Sciatic nerve (tissue), 2 donors: ENCODE results near the gene USP30. TPM values are rescaled to one million over a fixed set of nuclear protein-coding genes. Genes with fewer than 3 reads are reported as not detected.
"Not testable (repeated sequence)": the region's sequence is repeated elsewhere in the genome, so short reads cannot be mapped to it uniquely, and the experiment has no call there.

Experiments
- ATAC-seq: fragments of 200-7000 bp; cut with Tn5 transposase; one replicate; pipeline ENCODE4 v1.9.1; 2020; ENCODE audit warnings: mild to moderate bottlenecking, moderate library complexity
- DNase-seq: peaks from one replicate; pipeline ENCODE4 v3.0.0-alpha.2; 2020; ENCODE audit warnings: low spot score
- intact Hi-C: fragments of 100-400 bp; cut with DNase I; formaldehyde crosslinking; loops from one replicate; pipeline ENCODE4 v1.14.2; 2022
- total RNA-seq: library from RNA; stranded (reverse); fragmentation: NEBNext Ultra II Directional; extraction: Animal tissue kit (Norgen Biotek cat#: 25700); gene quantifications from one replicate; pipeline ENCODE4 v1.2.1, GENCODE V29; 2021
- donor health status: DM: no; HTN: no; CAD: no.
- donor health status: DM: no; HTN: no; CAD: no.

Gene USP30
- total RNA-seq, 1 donor from 2014 or later, result 19.2 TPM

DNA sequence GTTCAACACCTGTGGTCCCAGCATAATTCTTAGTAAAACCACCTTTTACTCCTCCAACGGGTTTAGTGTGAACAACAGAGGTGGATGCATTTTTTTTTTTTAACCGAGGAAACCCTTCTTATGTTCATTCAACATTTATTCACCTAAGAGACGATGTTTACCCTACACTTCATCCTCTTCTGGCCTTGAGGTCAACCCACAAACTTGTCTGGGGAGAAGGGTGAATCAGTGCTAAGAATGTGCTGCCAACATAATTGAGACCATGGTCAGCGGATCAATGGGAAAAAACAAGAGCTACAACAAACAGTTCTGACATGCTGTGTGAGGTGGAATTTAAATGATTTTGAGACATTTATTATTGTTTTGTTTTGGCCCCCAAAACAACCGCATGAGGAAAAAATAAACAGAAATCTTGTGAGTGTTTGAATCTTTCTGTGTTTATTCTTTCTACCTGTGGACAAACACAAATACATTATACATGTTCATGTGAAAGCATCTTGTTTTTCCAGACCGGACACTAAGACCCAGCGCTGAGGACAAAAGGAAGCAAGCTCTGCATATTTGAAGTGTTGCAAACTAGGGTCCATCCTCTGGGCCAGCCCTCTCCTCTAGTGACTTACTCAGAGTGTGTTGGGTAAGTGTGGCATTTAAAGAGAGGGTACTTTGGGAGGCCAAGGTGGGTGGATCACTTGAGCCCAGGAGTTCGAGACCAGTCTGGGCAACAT lies 5.1 kb upstream of the USP30 start:
- no peak for DNase-seq
- no peak for ATAC-seq
- intact Hi-C loops, result no loop called here

DNA sequence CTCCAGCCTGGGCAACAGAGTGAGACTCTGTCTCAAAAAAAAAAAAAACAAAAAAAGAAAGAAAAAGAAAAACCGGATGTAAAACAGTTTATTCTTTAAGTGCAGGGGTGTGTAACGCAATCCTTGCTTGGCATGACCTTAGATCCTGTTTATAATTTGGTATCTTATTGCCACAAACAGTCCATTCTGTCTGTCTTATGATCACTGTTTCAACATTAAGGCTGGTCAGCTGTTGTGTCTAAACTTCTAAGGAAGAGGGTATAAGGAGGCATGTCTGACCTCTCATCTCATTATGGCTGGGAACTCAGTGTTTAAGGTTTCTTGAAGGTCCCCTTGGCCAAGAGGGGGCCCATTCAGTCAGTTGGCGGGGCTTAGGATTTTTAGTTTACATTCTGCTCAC lies 3.7 kb upstream of the USP30 start:
- intact Hi-C loops, ATAC-seq, DNase-seq: not testable (repeated sequence)

DNA sequence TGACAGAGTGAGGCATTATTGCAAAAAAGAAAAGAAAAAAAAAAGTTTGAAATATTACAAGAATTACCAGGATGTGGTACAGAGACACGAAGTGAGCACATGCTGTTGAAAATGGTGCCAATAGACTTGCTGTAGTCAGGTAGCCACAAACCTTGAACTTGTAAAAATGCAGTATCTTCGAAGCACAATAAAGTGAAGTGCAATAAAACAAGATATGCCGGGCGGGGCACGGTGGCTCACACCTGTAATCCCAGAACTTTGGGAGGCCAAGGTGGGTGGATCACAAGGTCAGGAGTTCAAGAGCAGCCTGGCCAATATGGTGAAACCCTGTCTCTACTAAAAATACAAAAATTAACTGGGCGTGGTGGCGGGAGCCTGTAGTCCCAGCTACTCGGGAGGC lies 2.6 kb upstream of the USP30 start:
- DNase-seq, ATAC-seq, intact Hi-C loops: not testable (repeated sequence)

DNA sequence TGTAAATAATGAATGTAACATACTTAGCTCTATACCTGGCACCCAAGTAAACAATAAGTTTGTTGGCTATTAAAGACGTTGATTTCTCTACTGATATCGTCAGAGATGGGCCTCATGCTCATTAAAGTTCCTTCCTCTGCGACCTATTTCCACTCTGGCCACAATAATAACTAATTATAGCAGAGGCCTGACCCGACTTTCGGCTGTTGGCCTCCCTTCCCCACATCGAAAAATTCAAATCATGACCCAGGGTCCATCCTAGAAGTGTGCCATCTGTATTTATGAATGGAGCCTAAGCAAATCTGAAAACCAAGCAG lies 321 bp upstream of the USP30 start:
- no peak for ATAC-seq
- DNase-seq, result no peak

DNA sequence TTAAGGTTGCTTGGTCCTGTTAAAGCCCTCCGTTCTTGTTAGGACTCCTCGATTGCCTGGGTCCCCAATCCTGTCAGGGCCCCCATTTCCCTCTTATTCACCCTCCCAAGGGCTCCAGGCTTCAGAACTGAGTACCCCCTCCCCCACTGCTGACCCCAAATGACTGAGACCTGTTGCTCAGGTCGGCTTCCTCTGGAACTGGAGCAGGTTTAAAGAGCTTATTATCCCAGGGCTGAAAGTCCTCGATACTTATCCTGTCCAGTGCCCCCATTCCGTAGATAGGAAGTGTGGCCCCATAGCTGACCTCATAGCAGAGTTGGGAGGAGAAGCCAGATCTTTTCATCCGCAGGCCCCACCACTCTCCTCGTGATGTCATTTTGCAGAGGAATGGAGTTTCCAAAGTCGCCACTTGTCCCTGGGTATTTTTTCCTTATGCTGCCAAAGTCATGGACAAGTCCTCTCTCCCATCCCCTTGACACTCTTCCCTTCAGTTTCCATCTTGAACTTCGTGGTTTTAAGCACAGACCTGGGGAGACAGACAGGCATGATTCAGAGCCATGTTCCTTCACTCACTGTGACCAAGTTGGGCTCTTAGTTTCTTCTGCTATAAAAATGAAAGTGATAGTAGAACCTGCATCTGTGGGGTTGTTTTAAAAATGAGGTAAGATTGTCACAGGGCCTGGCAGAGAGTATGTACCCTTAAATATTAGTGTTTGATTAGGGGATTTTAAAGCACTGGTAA lies 1.2 kb downstream of the USP30 start:
- no peak for DNase-seq
- intact Hi-C loops, result no loop called here
- ATAC-seq, result no peak

More for the DNA sequence above, 321 bp upstream of the USP30 start:
- intact Hi-C loops, result no loop called here

DNA sequence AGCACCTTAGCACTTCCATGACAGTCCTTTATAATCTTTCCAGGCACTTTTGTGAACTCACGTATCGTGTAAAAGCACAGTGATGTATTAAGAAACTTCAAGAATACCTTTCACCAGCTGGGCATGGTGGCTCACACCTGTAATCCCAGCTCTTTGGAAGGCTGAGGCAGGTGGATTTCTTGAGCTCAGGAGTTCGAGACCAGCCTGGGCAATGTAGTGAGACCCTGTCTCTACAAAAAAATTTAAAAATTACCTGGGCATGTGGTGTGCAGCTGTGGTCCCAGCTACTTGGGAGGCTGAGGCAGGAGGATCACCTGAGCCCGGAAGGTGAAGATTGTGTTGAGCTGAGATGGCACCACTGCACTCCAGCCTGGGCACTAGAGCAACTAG lies 1.7 kb downstream of the USP30 start:
- intact Hi-C loops, ATAC-seq: not testable (repeated sequence)

DNA sequence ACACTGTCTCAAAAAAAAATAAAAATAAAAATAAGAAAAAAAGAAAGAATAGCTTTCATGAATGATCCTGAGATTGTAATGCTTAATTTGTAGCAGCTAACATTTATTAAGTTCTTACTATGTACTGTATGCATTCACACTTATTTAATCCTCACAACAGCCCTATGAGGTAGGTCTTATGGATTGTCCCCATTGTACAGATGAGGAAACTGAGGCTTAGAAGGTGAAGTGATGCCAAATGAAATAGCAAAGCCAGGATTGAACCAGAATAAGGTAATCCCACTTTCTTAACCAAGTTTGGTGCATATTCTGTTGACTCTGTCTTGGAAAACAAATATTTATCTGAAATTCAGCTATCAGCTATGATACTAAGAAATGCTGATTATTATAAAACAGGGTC lies 2.1 kb downstream of the USP30 start:
- intact Hi-C loops, result no loop called here
- DNase-seq (no peak), ATAC-seq (no peak)

More for the DNA sequence above, 1.7 kb downstream of the USP30 start:
- DNase-seq, result not testable (repeated sequence)

DNA sequence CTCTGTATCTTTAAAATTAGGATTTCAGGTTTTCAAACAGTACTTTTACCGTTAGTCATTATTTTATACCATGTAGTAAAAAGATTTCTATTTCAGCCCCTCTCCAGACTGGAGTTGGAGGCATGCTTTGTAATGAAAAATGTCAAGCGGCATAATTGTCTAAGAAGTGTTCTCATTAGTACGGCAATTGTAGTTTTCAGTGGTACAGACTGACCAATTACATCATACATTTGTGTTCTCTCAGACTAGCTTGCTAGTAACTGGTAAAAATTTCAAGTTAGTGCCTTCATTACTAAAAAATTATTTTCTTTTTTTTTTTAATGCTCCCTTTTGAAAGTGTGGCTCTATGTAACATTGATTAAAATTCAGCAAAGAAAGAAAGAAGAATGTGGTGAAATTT lies 4.5 kb downstream of the USP30 start:
- DNase-seq, result no peak
- intact Hi-C loops, result no loop called here
- no peak for ATAC-seq

DNA sequence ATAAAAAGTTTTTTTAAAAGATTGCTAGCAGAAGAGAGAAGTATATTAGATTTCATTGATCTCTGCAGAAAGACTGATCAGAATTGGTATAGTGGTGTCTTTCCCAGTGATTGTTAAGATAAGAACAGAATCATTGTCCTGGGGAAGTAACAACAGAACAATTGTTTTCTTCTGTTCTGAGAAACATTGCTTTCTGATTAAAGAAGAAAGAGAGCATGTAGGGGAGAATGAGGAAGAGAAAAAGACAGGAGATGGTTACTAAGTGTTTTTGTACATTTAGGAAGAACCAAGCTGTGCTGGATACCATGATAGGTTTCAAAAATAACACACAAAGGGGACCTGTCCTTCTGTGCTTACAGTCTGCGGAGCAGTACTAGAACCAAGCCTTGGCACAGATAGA lies 5.0 kb downstream of the USP30 start:
- intact Hi-C loops, result no loop called here
- DNase-seq, result no peak

DNA sequence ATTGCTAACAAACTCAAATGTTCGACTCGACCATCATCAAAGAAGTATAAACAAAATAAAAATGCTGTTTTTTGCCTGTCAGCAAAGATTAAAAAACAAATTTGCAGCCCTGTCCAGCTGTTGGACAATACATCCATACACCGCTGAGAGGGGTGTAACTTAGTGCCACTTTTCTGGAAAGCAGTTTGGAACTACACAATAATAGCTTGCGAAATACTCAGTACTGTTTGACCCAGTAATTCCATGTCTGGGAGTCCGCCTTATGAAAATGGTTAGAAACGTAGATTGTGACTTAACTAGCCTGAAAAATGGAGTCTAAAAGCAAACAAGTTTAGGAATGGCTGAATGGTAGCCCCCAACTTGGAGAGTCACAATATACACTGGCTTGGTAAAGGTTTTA lies 6.4 kb downstream of the USP30 start:
- no peak for DNase-seq
- no peak for ATAC-seq
- intact Hi-C loops, result no loop called here

More for the DNA sequence above, 5.0 kb downstream of the USP30 start:
- ATAC-seq, result no peak

DNA sequence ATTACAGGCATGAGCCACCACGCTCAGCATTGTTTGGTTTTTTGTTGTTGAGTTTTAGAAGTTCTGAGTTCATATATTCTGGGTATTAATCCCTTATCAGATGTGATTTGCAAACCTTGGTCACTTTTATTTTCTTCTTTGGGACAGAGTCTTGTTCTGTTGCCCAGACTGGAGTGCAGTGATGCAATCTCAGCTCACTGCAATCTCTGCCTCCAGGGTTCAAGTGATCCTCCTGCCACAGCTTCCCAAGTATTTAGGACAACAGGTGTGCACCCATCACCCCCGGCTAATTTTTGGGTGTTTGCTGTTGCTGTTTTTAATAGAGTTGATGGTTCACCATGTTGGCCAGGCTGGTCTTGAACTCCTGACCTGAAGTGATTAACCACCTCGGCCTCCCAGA lies 11.8 kb downstream of the USP30 start:
- DNase-seq, result no peak
- intact Hi-C loops, result no loop called here
- no peak for ATAC-seq

DNA sequence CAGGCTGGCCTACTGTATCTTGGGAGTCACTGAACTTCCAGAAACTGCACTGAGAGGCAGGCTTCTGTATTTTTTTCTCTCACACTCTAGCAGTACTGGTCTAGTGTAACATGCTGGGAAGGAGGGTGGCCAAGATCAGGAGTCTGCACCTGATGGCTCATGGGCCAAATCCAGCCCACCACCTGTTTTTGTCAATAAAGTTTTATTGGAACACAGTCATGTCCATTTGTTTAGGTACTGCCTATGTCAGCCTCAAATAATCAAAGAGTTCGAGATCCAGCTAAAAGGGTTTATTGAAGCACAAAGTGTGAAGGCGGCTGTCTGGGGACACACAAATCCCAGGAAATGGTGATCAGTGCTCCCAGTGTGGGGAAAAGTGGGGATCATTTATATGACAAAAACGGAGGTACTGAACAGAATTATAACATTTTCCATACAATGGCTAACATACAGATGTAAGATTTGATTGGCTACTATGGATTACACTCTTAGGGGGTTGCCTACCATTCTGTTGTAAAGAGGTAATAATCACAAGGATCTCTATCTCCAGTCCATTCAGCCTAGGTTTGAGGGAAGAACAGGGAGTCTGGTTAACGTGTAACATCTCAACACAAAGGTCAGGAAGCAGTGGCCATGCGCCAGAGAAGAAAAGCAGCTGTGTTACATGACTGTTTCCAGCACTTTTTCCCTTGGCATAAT lies 12.9 kb downstream of the USP30 start:
- DNase-seq (no peak), ATAC-seq (no peak)
- intact Hi-C loops, result no loop called here

DNA sequence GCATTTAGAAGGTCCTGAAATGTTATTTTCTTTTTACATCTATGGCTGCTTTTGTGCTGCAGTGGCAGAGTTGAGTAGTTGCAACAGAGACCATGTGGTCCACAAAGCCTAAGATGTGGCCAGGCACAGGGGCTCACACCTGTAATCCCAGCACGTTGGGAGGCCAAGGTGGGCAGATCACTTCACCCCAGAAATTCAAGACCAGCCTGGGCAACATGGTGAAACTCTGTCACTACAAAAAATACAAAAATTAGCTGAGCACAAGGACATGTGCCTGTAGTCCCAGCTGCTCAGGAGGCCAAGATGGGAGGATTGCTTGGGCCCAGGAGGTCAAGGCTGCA lies 13.4 kb downstream of the USP30 start:
- no peak for DNase-seq
- intact Hi-C loops, result no loop called here
- no peak for ATAC-seq

DNA sequence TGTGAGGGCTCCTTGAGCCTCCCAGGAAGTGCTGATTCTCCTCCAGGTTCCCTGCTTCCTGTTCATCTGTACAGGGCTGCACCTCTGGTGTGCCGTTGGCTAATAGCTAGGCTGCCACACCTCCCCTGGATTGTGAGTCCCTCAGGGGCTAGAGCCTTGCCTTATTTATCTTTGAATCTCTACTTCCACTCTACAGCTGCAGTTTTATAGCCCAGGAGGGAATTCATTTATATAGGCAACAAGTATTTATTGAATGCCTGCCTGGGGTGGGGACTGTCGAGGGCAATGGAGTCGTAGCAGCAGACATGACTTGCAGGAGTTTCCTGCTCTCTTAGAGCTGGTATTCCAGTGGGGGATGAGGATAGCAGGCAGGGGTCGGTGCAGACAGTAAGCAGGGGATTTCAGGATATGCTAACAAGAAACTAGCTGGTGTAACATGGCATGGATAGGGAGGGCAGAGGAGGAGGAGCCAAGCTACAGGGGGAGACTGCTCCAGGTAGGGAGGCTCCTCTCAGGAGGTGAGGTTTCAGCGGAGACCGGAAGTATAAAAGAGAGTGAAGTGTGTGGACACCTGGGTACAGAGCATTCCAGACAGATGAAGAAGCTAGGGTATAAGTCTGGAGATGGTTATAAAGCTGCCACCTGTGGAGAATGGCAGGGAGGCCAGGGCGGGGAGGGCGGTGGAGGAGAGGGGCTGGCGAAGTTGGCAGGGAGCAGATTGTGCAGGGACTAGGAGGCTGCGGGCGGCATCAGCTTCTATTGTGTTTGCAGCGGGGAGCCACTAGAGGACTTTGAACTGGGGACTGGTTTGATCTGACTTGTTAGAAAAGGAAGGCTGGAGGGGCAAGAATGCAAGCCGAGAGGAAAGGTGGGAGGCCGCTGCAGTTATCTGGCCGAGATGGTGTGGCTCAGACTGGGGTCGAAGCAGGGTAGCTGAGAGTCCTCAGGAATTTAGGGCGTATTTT lies 17.2 kb downstream of the USP30 start:
- no peak for ATAC-seq
- DNase-seq, result no peak
- intact Hi-C loops, result no loop called here

DNA sequence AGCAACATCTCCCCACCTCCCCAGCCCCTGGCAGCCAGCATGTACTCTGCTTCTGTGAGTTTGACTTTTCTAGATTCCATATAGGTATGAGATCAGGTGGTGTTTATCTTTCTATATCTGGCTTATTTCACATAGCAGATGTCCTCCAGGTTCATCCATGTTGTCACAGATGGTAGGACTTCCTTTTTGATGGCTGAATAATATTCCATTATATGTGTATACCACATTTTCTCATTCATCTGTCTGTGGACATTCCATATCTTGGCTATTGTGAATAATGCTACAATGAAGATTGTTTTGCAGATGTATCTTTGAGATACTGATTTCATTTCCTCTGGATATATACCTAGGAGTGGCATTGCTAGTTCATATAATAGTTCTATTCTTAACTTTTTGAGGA lies 22.5 kb downstream of the USP30 start:
- ATAC-seq (no peak), DNase-seq (no peak)
- intact Hi-C loops, result no loop called here

DNA sequence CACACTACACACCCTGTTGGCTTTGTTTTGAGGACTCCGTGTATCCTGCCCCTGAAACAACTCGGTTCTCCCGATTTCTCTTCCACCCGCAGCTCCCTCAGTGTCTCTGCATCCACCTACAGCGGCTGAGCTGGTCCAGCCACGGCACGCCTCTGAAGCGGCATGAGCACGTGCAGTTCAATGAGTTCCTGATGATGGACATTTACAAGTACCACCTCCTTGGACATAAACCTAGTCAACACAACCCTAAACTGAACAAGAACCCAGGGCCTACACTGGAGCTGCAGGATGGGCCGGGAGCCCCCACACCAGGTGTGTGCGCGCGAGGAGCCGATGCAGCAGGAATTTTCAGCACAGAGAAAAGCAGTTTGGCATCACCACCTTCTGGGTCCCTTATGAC lies 30.4 kb downstream of the USP30 start:
- intact Hi-C loops, result no loop called here
- ATAC-seq (no peak), DNase-seq (no peak)

DNA sequence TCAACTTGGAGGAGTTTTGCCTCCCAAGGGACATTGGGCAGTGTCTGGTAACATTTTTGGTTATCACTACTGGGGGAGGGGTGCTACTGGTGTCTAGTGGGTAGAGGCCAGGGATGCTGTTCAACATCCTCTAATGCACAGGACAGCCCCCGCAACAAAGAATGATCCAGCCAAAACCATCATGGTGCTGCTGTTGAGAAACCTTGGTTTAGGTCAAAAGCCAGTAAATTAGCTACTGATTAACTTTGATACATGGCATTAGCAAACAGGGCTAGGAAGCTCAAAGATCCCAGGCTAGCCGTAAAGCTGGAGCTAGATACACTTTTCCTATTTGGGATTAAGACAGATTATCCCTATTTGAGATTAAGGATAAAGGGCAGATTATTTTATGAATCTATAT lies 32.0 kb downstream of the USP30 start:
- ATAC-seq (no peak), DNase-seq (no peak)
- intact Hi-C loops, result no loop called here

DNA sequence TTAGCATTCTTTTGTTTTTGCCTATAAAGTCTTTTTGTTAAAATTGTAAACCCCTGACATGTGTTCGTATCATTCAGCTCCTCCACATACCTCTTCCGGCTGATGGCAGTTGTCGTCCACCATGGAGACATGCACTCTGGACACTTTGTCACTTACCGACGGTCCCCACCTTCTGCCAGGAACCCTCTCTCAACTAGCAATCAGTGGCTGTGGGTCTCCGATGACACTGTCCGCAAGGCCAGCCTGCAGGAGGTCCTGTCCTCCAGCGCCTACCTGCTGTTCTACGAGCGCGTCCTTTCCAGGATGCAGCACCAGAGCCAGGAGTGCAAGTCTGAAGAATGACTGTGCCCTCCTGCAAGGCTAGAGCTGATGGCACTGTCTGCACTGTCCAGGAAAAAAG lies 33.2 kb downstream of the USP30 start:
- no peak for DNase-seq
- no peak for ATAC-seq
- intact Hi-C loops, result no loop called here

DNA sequence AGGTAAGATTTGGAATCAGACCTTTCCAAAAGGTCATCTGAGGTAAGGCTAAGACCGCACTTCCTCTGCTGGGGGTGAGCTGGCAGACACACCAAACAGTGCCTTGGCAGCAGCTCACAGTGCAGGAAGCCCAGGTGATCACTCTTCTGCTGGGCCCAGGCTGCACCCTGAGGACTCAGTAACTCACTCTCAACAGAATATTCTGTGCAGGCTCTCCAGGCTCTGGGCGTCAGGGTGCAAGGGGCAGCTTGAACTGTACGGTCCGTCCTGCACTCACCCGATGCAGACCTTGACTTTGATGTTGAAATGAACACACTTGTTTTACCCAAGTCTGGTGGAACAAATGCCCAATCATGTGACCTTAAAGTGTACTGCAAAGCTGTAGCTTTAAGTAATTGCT lies 34.9 kb downstream of the USP30 start:
- intact Hi-C loops, result no loop called here
- no peak for DNase-seq
- no peak for ATAC-seq
